HepG2 (cell line): Measurements from ENCODE around the gene TRIM15. TPM values are rescaled to one million over a fixed set of nuclear protein-coding genes. Genes with fewer than 3 reads are reported as not detected.
A peak's percentile ranks its signal among the peaks of the same experiment; 100 is the strongest.

Source experiments
- ATAC-seq: fragments of 200-7000 bp; cut with Tn5 transposase; 3 replicates; pipeline ENCODE4 v1.9.1; 2020; ENCODE audit warnings: mild to moderate bottlenecking, moderate library complexity
- BruUV-seq: library from RNA; stranded (reverse); fragments of 400-500 nt; replicated peaks from 2 replicates; lab custom pipeline; 2021; lab: Mats Ljungman, UMichigan
- CTCF ChIA-PET: fragments of 300-600 bp; formaldehyde crosslinking; extraction: SDS; loops from one replicate; lab custom pipeline; 2021; ENCODE audit warnings: low total read pairs, inconsistent platforms, low intra/inter-chr PET ratio; lab: Yijun Ruan, JAX
- POLR2A ChIA-PET: fragments of 350-600 bp; sonication (Branson Sonifier 250); formaldehyde crosslinking; loops from one replicate; lab custom pipeline; 2020; ENCODE audit warnings: antibody characterized with exemption, inconsistent platforms; lab: Yijun Ruan, JAX
- DNase-seq: peaks from one replicate; pipeline ENCODE4 v3.0.0-alpha.2; 2015; ENCODE audit warnings: low spot score
- FAIRE-seq: peaks from 3 replicates; lab custom pipeline; 2011; peaks lifted over from hg19 to GRCh38; lab: Jason Lieb, UNC
- H2AFZ ChIP-seq: one replicate; pipeline ENCODE4 v1.6.1; 2011; ENCODE audit warnings: low read length, inconsistent platforms
- H3K27ac ChIP-seq: fragments of 300-600 bp; 3 replicates; pipeline ENCODE4 v1.8.0; 2011; ENCODE audit warnings: mixed run types, mild to moderate bottlenecking, mixed read lengths, low read length, inconsistent platforms; ENCODE audit not compliant: insufficient read depth; ENCODE audit errors: extremely low read length
- H3K27me3 ChIP-seq, 2 experiments: fragments of 200-600 bp in 1 of 2; 2 replicates in 1 of 2; 3 replicates in 1 of 2; pipeline versions ENCODE4 v1.6.0 to v1.8.0; 2011; ENCODE audit warnings: low read length in 2 of 2, mild to moderate bottlenecking in 2 of 2, moderate library complexity in 2 of 2, inconsistent platforms in 1 of 2; ENCODE audit not compliant: insufficient read depth in 2 of 2, control insufficient read depth in 1 of 2
- H3K36me3 ChIP-seq, 2 experiments: fragments of 200-600 bp in 1 of 2; replicated peaks in 1 of 2; 2 replicates in 1 of 2; 3 replicates in 1 of 2; pipeline versions ENCODE4 v1.5.1 to v1.8.0; 2011; ENCODE audit warnings: low read length in 2 of 2, inconsistent platforms in 1 of 2; ENCODE audit not compliant: insufficient read depth in 2 of 2, control insufficient read depth in 1 of 2
- H3K4me1 ChIP-seq: 2 replicates; pipeline ENCODE4 v1.5.1; 2012; ENCODE audit warnings: low read length, inconsistent platforms; ENCODE audit not compliant: insufficient read depth
- H3K4me2 ChIP-seq: 2 replicates; pipeline ENCODE4 v1.6.0; 2011; ENCODE audit warnings: low read depth, low read length, inconsistent platforms
- H3K4me3 ChIP-seq, 3 experiments: fragments of 200-600 bp in 1 of 3; sonication (generic), shearing (Covaris generic) in 1 of 3; replicated peaks in 1 of 3; 2 replicates each; pipeline ENCODE4 v1.5.1; 2011 to 2016; ENCODE audit warnings: low read length in 3 of 3, inconsistent platforms in 2 of 3, low read depth in 2 of 3, mild to moderate bottlenecking in 2 of 3, control low read depth in 1 of 3, mixed read lengths in 1 of 3; ENCODE audit not compliant: insufficient read depth in 1 of 3
- H3K79me2 ChIP-seq: one replicate; pipeline ENCODE4 v1.6.1; 2011; ENCODE audit warnings: low read length, inconsistent platforms; ENCODE audit not compliant: insufficient read depth
- H3K9ac ChIP-seq: 2 replicates; pipeline ENCODE4 v1.6.0; 2011; ENCODE audit warnings: mild to moderate bottlenecking, low read depth, low read length, inconsistent platforms; ENCODE audit not compliant: insufficient read depth
- H3K9me3 ChIP-seq: 2 replicates; pipeline ENCODE4 v1.5.1; 2012; ENCODE audit warnings: mild to moderate bottlenecking, low read length
- H4K20me1 ChIP-seq: 2 replicates; pipeline ENCODE4 v1.6.0; 2011; ENCODE audit warnings: inconsistent platforms, mild to moderate bottlenecking, low read length, moderate library complexity; ENCODE audit not compliant: insufficient read depth
- HMGXB3 ChIP-seq: sonication (generic); formaldehyde crosslinking; IDR thresholded peaks from 2 replicates; pipeline ENCODE4 v1.4.0; 2020; ENCODE audit warnings: missing genetic modification reagents, borderline replicate concordance
- KLF13 ChIP-seq: sonication (generic); formaldehyde crosslinking; IDR thresholded peaks from 2 replicates; pipeline ENCODE4 v1.4.0; 2020; ENCODE audit warnings: mild to moderate bottlenecking, missing genetic modification reagents
- MAFK ChIP-seq, 2 experiments: IDR thresholded peaks in 1 of 2; conservative IDR thresholded peaks in 1 of 2; 2 replicates each; pipeline ENCODE4 v1.6.1; 2011; ENCODE audit warnings: improper control_type of control experiment in 2 of 2, low read length in 2 of 2
- NCOA1 ChIP-seq: sonication (generic); formaldehyde crosslinking; IDR thresholded peaks from 2 replicates; pipeline ENCODE4 v1.9.0; 2021; ENCODE audit warnings: missing genetic modification reagents
- RBM22 ChIP-seq: fragments of 200-400 bp; formaldehyde crosslinking; optimal IDR thresholded peaks from 2 replicates; pipeline ENCODE3; 2017; ENCODE audit warnings: mild to moderate bottlenecking, low read length, moderate library complexity
- SIX4 ChIP-seq: sonication (generic); formaldehyde crosslinking; IDR thresholded peaks from 2 replicates; pipeline ENCODE4 v1.4.0; 2020; ENCODE audit warnings: missing genetic modification reagents
- ZBTB38 ChIP-seq: sonication (generic); formaldehyde crosslinking; IDR thresholded peaks from 2 replicates; pipeline ENCODE4 v1.5.1; 2020; ENCODE audit warnings: mild to moderate bottlenecking, missing genetic modification reagents
- ZNF563 ChIP-seq: sonication (generic); formaldehyde crosslinking; IDR thresholded peaks from 2 replicates; pipeline ENCODE4 v1.8.0; 2022; ENCODE audit warnings: mild to moderate bottlenecking, moderate library complexity, missing genetic modification reagents
- ZNF672 ChIP-seq: sonication (generic); formaldehyde crosslinking; IDR thresholded peaks from 2 replicates; pipeline ENCODE4 v1.8.1; 2022; ENCODE audit warnings: missing genetic modification reagents
- WGBS: methylation state at CpG from one replicate; pipeline ENCODE4 v1.1.6; 2017; ENCODE audit warnings: low lambda C conversion rate; 5-methylcytosine and 5-hydroxymethylcytosine counted together
- in situ Hi-C: cut with HindIII; loops from 2 replicates; pipeline ENCODE4 v1.10.0; 2017; ENCODE audit warnings: low pct_unique_long_range_greater_than_20kb; ENCODE audit not compliant: extremely low pct_ligation_motif_present
- intact Hi-C: fragments of 100-400 bp; cut with micrococcal nuclease; formaldehyde crosslinking; loops from one replicate; pipeline ENCODE4 v1.10.0; 2022; ENCODE audit not compliant: unreplicated experiment
- polyA plus RNA-seq, 8 experiments: library from polyadenylated mRNA; depleted of rRNA in 3 of 8; stranded (reverse) in 7 of 8; unstranded in 1 of 8; fragments of >200 nt; fragmentation: Illumina TruSeq in 4 of 8; extraction: Trizol in 4 of 8; gene quantifications; 2 replicates each; pipeline versions ENCODE4 v1.2.1 to v1.2.3, GENCODE V29; 2011 to 2016; ENCODE audit warnings: low read depth in 4 of 8, missing spikeins in 1 of 8, mixed read lengths in 1 of 8; ENCODE audit not compliant: insufficient read depth in 1 of 8
- total RNA-seq, 5 experiments: library from RNA; depleted of rRNA; stranded (reverse); fragments of >200 nt; fragmentation: Illumina TruSeq; extraction: Trizol; gene quantifications; 2 replicates each; pipeline ENCODE4 v1.2.3, GENCODE V29; 2016; ENCODE audit warnings: low read depth in 1 of 5
- TF ChIP-seq, protein P1 (sequence below): sonication (generic); formaldehyde crosslinking; IDR thresholded peaks from 2 replicates; pipeline ENCODE4 v1.5.0; 2020; ENCODE audit warnings: mild to moderate bottlenecking, missing genetic modification reagents

Gene TRIM15
- total and polyA plus RNA-seq, 2 of the 13 experiments (the other 11 are each of a cell fraction or from before 2014, with no cell fraction given), result 35.1 to 38.2 TPM

DNA sequence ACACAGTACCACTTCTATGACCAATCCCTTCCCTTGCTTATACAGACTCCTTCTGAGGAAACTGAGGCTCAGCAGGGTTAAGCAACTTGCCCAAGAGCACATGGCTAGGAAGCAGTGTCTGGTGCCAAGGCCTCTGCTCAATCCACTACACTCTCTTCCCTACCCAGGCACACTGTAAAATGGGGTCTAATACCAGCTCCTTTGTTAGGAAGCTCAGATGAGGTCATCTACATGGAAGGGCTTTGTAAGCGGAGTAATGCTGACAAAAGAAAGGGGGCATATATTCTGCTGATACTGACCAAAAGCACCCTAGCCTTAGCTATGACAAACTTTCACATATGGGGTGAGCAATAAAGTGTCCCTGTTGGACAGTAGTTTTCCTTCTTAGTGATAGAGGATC is 40.8 kb downstream of the TRIM15 start:
- H3K9me3 ChIP-seq, result no peaks in the 10 kb centered on the region
- DNase-seq (no peak), FAIRE-seq (no peak), ATAC-seq (no peak)
- H3K9ac ChIP-seq, result no peak overlapping the region
- H3K79me2 ChIP-seq, result peaks cover 67% of the 10 kb centered on the region
- POLR2A ChIA-PET, result interaction anchor here (0.5 to 0.7 kb wide), 2 partner anchors 9 to 13 kb away, joined by 3 to 4 read pairs; partner anchors contain the start of gene TRIM26
- TF ChIP-seq MAFK (conservative IDR thresholded peaks at IDR 0.05 in 1 of 2, IDR thresholded peaks at IDR 0.05 in 1 of 2; ENCODE audit: low read length in 2 of 2) (peak in 1 of 2 experiments; percentile 15; a peak in 1 of 4 replicates), KLF13 (CRISPR knock-in tag) (no peak)
- CTCF ChIA-PET, result no interaction called here
- WGBS, result 100% methylated on average over 1 of the region's 1 CpG
- H3K4me2 ChIP-seq, result no peak overlapping the region
- no peaks in the 10 kb centered on the region for H4K20me1 ChIP-seq
- H2AFZ ChIP-seq, result no peak overlapping the region
- no peak overlapping the region for H3K27ac ChIP-seq
- BruUV-seq, result no TSS peak
- H3K4me1 ChIP-seq, result peaks cover 77% of the 10 kb centered on the region
- H3K36me3 ChIP-seq, result peaks cover 11 to 28% of the 10 kb centered on the region in 2 experiments
- in situ Hi-C loops, result no loop called here
- no peaks in the 10 kb centered on the region for H3K27me3 ChIP-seq
- intact Hi-C loops, result no loop called here
- no peak overlapping the region for H3K4me3 ChIP-seq

DNA sequence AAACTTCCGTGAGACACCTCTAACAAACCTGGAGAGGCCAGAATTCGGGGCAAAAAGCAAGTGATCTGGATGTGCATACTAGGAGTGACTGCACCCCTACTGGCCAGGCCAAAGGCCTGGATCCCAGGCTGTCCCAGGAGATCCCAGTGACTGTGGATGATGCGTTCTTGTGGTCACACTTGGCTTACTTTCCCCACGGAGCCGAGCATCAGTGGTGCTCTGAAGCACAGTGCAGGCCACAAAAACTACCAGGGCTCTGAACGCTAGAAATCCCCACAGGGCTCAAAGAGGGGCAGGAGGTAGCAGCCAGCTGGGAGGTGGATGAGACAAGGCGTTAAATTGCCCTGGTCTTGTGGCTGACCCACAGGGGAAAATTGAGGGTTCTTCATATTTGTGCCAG is 42.8 kb downstream of the TRIM15 start:
- no peak overlapping the region for H2AFZ ChIP-seq
- peak; percentile 10 for ATAC-seq
- peaks cover 0 to 16% of the 10 kb centered on the region in 2 experiments; a peak in 3 of 5 replicates for H3K36me3 ChIP-seq
- no peaks in the 10 kb centered on the region for H3K27me3 ChIP-seq
- no peak for DNase-seq
- in situ Hi-C loops, result no loop called here
- H3K4me3 ChIP-seq, result peak overlapping the region in 1 of 3 experiments; percentile 23; a peak in 2 of 6 replicates
- H3K4me2 ChIP-seq, result peak overlapping the region; percentile 96
- no peaks in the 10 kb centered on the region for H4K20me1 ChIP-seq
- BruUV-seq, result no TSS peak
- H3K9me3 ChIP-seq, result no peaks in the 10 kb centered on the region
- peaks cover 76% of the 10 kb centered on the region for H3K79me2 ChIP-seq
- H3K4me1 ChIP-seq, result peaks cover 86% of the 10 kb centered on the region
- CTCF ChIA-PET, result no interaction called here
- WGBS, result 82% methylated on average over 7 of the region's 7 CpGs
- peak overlapping the region; percentile 72 for H3K9ac ChIP-seq
- POLR2A ChIA-PET, result interaction anchor here (0.6 to 3.6 kb wide), 9 partner anchors 11 to 145 kb away, joined by 3 to 22 read pairs (median 8); partner anchors contain the start of gene POLR1H
- FAIRE-seq, result no peak
- H3K27ac ChIP-seq, result peak overlapping the region; percentile 93
- intact Hi-C loops, result no loop called here
- TF ChIP-seq NCOA1 (CRISPR knock-in tag), result no peak
- TF ChIP-seq ZNF672 (CRISPR knock-in tag), result no peak
- TF ChIP-seq ZNF563, result no peak
- TF ChIP-seq ZBTB38 (CRISPR knock-in tag), result 0 out of 2 replicates have a peak, but pooled peaks have one; percentile 25
- TF ChIP-seq SIX4 (CRISPR knock-in tag), result no peak
- TF ChIP-seq HMGXB3 (CRISPR knock-in tag), result no peak
- TF ChIP-seq RBM22, result no peak
- TF ChIP-seq, protein P1, sequence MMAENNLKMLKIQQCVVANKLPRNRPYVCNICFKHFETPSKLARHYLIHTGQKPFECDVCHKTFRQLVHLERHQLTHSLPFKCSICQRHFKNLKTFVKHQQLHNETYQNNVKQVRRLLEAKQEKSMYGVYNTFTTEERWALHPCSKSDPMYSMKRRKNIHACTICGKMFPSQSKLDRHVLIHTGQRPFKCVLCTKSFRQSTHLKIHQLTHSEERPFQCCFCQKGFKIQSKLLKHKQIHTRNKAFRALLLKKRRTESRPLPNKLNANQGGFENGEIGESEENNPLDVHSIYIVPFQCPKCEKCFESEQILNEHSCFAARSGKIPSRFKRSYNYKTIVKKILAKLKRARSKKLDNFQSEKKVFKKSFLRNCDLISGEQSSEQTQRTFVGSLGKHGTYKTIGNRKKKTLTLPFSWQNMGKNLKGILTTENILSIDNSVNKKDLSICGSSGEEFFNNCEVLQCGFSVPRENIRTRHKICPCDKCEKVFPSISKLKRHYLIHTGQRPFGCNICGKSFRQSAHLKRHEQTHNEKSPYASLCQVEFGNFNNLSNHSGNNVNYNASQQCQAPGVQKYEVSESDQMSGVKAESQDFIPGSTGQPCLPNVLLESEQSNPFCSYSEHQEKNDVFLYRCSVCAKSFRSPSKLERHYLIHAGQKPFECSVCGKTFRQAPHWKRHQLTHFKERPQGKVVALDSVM (CRISPR knock-in tag), result 0 out of 2 replicates have a peak, but pooled peaks have one; percentile 2
